ENCODE measurements around the gene SLC1A7. TPM values are rescaled to one million over a fixed set of nuclear protein-coding genes. Genes with fewer than 3 reads are reported as not detected.

The SLC1A7 gene
- total RNA-seq, 1 donor from 2014 or later, result not detected

DNA sequence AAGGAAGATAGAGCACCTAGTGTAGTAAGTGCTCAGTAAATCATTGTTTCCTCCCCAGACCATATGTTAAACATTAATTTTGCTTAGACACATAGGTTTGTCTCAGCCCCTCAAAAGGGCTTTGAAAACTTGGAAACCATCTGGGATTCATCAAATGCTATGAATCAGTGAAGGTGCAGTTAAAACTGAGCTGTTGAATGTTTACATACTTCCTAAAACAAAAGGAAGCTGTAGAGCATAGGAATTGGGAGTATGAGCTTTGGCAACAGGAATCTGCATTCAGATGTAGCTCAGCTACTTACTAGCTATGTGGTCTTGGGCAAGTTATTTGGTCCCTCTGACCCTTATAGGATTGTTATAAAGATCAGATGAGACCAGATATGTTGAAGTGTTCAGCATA is 99.2 kb downstream of the SLC1A7 start:
- no peak for DNase-seq (ENCODE audit: extremely low spot score, unreplicated experiment)
- TF ChIP-seq, protein P1, sequence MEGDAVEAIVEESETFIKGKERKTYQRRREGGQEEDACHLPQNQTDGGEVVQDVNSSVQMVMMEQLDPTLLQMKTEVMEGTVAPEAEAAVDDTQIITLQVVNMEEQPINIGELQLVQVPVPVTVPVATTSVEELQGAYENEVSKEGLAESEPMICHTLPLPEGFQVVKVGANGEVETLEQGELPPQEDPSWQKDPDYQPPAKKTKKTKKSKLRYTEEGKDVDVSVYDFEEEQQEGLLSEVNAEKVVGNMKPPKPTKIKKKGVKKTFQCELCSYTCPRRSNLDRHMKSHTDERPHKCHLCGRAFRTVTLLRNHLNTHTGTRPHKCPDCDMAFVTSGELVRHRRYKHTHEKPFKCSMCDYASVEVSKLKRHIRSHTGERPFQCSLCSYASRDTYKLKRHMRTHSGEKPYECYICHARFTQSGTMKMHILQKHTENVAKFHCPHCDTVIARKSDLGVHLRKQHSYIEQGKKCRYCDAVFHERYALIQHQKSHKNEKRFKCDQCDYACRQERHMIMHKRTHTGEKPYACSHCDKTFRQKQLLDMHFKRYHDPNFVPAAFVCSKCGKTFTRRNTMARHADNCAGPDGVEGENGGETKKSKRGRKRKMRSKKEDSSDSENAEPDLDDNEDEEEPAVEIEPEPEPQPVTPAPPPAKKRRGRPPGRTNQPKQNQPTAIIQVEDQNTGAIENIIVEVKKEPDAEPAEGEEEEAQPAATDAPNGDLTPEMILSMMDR (IDR thresholded peaks at IDR 0.05), result no peak
- peaks cover 38% of the 10 kb centered on the region for H3K36me3 Mint-ChIP-seq (ENCODE audit: unreplicated experiment)
- no peak overlapping the region for H3K27ac Mint-ChIP-seq (ENCODE audit: unreplicated experiment)
- no peaks in the 10 kb centered on the region for H3K9me3 Mint-ChIP-seq (ENCODE audit: unreplicated experiment)
- peaks cover 28% of the 10 kb centered on the region for H3K4me1 Mint-ChIP-seq (ENCODE audit: unreplicated experiment)
- no peak overlapping the region for H3K4me3 Mint-ChIP-seq (ENCODE audit: unreplicated experiment)
- no peaks in the 10 kb centered on the region for H3K27me3 Mint-ChIP-seq (ENCODE audit: unreplicated experiment)

DNA sequence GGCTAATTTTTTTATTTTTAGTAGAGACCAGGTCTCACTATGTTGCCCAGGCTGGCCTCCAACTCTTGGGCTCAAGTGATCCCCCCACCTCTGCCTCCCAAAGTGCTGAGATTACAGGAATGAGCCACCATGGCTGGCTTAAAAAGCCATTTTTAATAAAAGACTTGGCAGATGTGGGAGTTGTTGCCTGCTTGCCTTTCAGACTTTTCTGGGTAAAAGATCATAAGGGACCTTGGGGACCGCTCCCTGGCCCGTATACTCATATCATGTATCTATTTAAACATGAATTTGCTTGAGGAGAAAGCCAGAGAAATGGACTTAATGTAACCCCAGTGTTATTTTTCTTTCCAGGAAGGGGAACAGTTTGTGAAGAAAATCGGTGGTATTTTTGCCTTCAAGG is 103.9 kb downstream of the SLC1A7 start:
- Mint-ChIP-seq H3K27ac (ENCODE audit: unreplicated experiment) (no peak overlapping the region), H3K4me3 (ENCODE audit: unreplicated experiment) (no peak overlapping the region), H3K4me1 (ENCODE audit: unreplicated experiment) (peaks cover 8% of the 10 kb centered on the region), H3K9me3 (ENCODE audit: unreplicated experiment) (no peaks in the 10 kb centered on the region), H3K27me3 (ENCODE audit: unreplicated experiment) (no peaks in the 10 kb centered on the region), H3K36me3 (ENCODE audit: unreplicated experiment) (peaks cover 30% of the 10 kb centered on the region)
- DNase-seq (ENCODE audit: extremely low spot score, unreplicated experiment), result no peak
- TF ChIP-seq, protein P1 (IDR thresholded peaks at IDR 0.05), result no peak

Other genes with a start within 250 kb of the SLC1A7 start
- 24.2 and 30.6 TPM in 2 replicates for gene ECHDC2, start 220.9 kb downstream of the SLC1A7 start, total RNA-seq
- gene SCP2, start 215.4 kb downstream of the SLC1A7 start, total RNA-seq, result 84.2 and 102 TPM in 2 replicates
- 6.5 and 6.6 TPM in 2 replicates for gene PODN, start 80.4 kb downstream of the SLC1A7 start, total RNA-seq
- gene CPT2, start 54.2 kb upstream of the SLC1A7 start, total RNA-seq, result 15.6 and 16.6 TPM in 2 replicates
- 52.6 and 59.8 TPM in 2 replicates for gene CZIB, start 78.0 kb upstream of the SLC1A7 start, total RNA-seq
- gene MAGOH, start 95.9 kb upstream of the SLC1A7 start, total RNA-seq, result 34.5 and 37.7 TPM in 2 replicates
- 4.4 and 6.3 TPM in 2 replicates for gene LRP8, start 185.4 kb upstream of the SLC1A7 start, total RNA-seq

Measured in osteocyte (in vitro differentiated cells).